ENCODE data around the gene GDE1. TPM values are rescaled to one million over a fixed set of nuclear protein-coding genes. Genes with fewer than 3 reads are reported as not detected.

GDE1 gene
- total and polyA plus RNA-seq, 9 of the 15 experiments (the other 6 are each of a cell fraction or from before 2014, with no cell fraction given): 18.8 to 40.5 (median 22.3) TPM

GRCh38 chr16:19520861-19521331 is 1.0 kb downstream of the GDE1 start (continued):
- TF ChIP-seq, protein P1, sequence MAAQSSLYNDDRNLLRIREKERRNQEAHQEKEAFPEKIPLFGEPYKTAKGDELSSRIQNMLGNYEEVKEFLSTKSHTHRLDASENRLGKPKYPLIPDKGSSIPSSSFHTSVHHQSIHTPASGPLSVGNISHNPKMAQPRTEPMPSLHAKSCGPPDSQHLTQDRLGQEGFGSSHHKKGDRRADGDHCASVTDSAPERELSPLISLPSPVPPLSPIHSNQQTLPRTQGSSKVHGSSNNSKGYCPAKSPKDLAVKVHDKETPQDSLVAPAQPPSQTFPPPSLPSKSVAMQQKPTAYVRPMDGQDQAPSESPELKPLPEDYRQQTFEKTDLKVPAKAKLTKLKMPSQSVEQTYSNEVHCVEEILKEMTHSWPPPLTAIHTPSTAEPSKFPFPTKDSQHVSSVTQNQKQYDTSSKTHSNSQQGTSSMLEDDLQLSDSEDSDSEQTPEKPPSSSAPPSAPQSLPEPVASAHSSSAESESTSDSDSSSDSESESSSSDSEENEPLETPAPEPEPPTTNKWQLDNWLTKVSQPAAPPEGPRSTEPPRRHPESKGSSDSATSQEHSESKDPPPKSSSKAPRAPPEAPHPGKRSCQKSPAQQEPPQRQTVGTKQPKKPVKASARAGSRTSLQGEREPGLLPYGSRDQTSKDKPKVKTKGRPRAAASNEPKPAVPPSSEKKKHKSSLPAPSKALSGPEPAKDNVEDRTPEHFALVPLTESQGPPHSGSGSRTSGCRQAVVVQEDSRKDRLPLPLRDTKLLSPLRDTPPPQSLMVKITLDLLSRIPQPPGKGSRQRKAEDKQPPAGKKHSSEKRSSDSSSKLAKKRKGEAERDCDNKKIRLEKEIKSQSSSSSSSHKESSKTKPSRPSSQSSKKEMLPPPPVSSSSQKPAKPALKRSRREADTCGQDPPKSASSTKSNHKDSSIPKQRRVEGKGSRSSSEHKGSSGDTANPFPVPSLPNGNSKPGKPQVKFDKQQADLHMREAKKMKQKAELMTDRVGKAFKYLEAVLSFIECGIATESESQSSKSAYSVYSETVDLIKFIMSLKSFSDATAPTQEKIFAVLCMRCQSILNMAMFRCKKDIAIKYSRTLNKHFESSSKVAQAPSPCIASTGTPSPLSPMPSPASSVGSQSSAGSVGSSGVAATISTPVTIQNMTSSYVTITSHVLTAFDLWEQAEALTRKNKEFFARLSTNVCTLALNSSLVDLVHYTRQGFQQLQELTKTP (IDR thresholded peaks at IDR 0.05; ENCODE audit: low read depth in 1 of 2, partially characterized antibody in 2 of 2): peak; percentile 36 to 84
- TF ChIP-seq, protein P2, sequence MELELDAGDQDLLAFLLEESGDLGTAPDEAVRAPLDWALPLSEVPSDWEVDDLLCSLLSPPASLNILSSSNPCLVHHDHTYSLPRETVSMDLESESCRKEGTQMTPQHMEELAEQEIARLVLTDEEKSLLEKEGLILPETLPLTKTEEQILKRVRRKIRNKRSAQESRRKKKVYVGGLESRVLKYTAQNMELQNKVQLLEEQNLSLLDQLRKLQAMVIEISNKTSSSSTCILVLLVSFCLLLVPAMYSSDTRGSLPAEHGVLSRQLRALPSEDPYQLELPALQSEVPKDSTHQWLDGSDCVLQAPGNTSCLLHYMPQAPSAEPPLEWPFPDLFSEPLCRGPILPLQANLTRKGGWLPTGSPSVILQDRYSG (tag; conservative IDR thresholded peaks at IDR 0.05; ENCODE audit: low read depth): no peak
- no peak for TF ChIP-seq ZBTB1 (CRISPR knock-in tag; IDR thresholded peaks at IDR 0.05; ENCODE audit: borderline replicate concordance, low read depth)
- TF ChIP-seq CHD2 (IDR thresholded peaks at IDR 0.05; ENCODE audit: low read depth, low read length): no peak
- TF ChIP-seq ETV1 (tag; conservative IDR thresholded peaks at IDR 0.05; ENCODE audit: low read depth): peak; percentile 70
- TF ChIP-seq, protein P3, sequence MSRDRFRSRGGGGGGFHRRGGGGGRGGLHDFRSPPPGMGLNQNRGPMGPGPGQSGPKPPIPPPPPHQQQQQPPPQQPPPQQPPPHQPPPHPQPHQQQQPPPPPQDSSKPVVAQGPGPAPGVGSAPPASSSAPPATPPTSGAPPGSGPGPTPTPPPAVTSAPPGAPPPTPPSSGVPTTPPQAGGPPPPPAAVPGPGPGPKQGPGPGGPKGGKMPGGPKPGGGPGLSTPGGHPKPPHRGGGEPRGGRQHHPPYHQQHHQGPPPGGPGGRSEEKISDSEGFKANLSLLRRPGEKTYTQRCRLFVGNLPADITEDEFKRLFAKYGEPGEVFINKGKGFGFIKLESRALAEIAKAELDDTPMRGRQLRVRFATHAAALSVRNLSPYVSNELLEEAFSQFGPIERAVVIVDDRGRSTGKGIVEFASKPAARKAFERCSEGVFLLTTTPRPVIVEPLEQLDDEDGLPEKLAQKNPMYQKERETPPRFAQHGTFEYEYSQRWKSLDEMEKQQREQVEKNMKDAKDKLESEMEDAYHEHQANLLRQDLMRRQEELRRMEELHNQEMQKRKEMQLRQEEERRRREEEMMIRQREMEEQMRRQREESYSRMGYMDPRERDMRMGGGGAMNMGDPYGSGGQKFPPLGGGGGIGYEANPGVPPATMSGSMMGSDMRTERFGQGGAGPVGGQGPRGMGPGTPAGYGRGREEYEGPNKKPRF (IDR thresholded peaks at IDR 0.05; ENCODE audit: low read depth, low read length): no peak
- TF ChIP-seq, protein P4, sequence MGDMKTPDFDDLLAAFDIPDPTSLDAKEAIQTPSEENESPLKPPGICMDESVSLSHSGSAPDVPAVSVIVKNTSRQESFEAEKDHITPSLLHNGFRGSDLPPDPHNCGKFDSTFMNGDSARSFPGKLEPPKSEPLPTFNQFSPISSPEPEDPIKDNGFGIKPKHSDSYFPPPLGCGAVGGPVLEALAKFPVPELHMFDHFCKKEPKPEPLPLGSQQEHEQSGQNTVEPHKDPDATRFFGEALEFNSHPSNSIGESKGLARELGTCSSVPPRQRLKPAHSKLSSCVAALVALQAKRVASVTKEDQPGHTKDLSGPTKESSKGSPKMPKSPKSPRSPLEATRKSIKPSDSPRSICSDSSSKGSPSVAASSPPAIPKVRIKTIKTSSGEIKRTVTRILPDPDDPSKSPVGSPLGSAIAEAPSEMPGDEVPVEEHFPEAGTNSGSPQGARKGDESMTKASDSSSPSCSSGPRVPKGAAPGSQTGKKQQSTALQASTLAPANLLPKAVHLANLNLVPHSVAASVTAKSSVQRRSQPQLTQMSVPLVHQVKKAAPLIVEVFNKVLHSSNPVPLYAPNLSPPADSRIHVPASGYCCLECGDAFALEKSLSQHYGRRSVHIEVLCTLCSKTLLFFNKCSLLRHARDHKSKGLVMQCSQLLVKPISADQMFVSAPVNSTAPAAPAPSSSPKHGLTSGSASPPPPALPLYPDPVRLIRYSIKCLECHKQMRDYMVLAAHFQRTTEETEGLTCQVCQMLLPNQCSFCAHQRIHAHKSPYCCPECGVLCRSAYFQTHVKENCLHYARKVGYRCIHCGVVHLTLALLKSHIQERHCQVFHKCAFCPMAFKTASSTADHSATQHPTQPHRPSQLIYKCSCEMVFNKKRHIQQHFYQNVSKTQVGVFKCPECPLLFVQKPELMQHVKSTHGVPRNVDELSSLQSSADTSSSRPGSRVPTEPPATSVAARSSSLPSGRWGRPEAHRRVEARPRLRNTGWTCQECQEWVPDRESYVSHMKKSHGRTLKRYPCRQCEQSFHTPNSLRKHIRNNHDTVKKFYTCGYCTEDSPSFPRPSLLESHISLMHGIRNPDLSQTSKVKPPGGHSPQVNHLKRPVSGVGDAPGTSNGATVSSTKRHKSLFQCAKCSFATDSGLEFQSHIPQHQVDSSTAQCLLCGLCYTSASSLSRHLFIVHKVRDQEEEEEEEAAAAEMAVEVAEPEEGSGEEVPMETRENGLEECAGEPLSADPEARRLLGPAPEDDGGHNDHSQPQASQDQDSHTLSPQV (IDR thresholded peaks at IDR 0.05): 0 out of 2 replicates have a peak, but pooled peaks have one; percentile 38
- no peak for TF ChIP-seq ZNF408 (CRISPR knock-in tag; IDR thresholded peaks at IDR 0.05; ENCODE audit: low read depth)
- no peak for TF ChIP-seq GABPB1 (CRISPR knock-in tag; IDR thresholded peaks at IDR 0.05)
- TF ChIP-seq NUFIP1 (IDR thresholded peaks at IDR 0.05; ENCODE audit: partially characterized antibody): no peak
- TF ChIP-seq SUPT5H (IDR thresholded peaks at IDR 0.05): no peak
- TF ChIP-seq GATAD2A (IDR thresholded peaks at IDR 0.05): 0 out of 2 replicates have a peak, but pooled peaks have one; percentile 40
- TF ChIP-seq HEY1 (CRISPR knock-in tag; IDR thresholded peaks at IDR 0.05; ENCODE audit: borderline replicate concordance): no peak
- no peak for TF ChIP-seq EHMT2 (IDR thresholded peaks at IDR 0.05)
- TF ChIP-seq BRCA1 (IDR thresholded peaks at IDR 0.05): no peak
- no peak for TF ChIP-seq BRCA1 (CRISPR knock-in tag; IDR thresholded peaks at IDR 0.05)
